MM.1S (cell line): ENCODE data around the gene FYB1.

Source experiments
- DNase-seq: peaks from one replicate; pipeline ENCODE4 v3.0.0-alpha.2; 2015
- H2AFZ ChIP-seq: fragments of 300-600 bp; sonication (generic); 2 replicates; pipeline ENCODE4 v1.6.0; 2016; ENCODE audit warnings: antibody characterized with exemption, low read length
- H3F3A ChIP-seq: fragments of 300-600 bp; sonication (generic); 2 replicates; pipeline ENCODE4 v1.6.1; 2016; ENCODE audit warnings: mild to moderate bottlenecking, antibody characterized with exemption, low read length, moderate library complexity, mixed read lengths; ENCODE audit not compliant: insufficient read depth
- H3K27ac ChIP-seq: fragments of 300-600 bp; sonication (generic); 2 replicates; pipeline ENCODE4 v1.5.1; 2016; ENCODE audit warnings: mild to moderate bottlenecking, low read length
- H3K27me3 ChIP-seq: fragments of 300-600 bp; sonication (generic); replicated peaks from 2 replicates; pipeline ENCODE4 v1.6.0; 2016; ENCODE audit warnings: low read length; ENCODE audit not compliant: insufficient read depth
- H3K36me3 ChIP-seq: fragments of 300-600 bp; sonication (generic); replicated peaks from 2 replicates; pipeline ENCODE4 v1.6.1; 2016; ENCODE audit warnings: mild to moderate bottlenecking, low read length, mixed read lengths; ENCODE audit not compliant: insufficient read depth
- H3K4me1 ChIP-seq: fragments of 300-600 bp; sonication (generic); 2 replicates; pipeline ENCODE4 v1.6.1; 2016; ENCODE audit warnings: low read length, mixed read lengths
- H3K4me2 ChIP-seq: fragments of 300-600 bp; sonication (generic); 2 replicates; pipeline ENCODE4 v1.6.0; 2016; ENCODE audit warnings: low read depth, low read length
- H3K4me3 ChIP-seq: fragments of 300-600 bp; sonication (generic); 2 replicates; pipeline ENCODE4 v1.5.1; 2016; ENCODE audit warnings: low read length, mixed read lengths
- H3K79me2 ChIP-seq: fragments of 300-600 bp; sonication (generic); 2 replicates; pipeline ENCODE4 v1.6.1; 2016; ENCODE audit warnings: mixed run types, low read length, mixed read lengths
- H3K9ac ChIP-seq: fragments of 300-600 bp; sonication (generic); 2 replicates; pipeline ENCODE4 v1.6.1; 2016; ENCODE audit warnings: low read length, mixed read lengths
- H3K9me2 ChIP-seq: fragments of 300-600 bp; sonication (generic); replicated peaks from 2 replicates; pipeline ENCODE4 v1.6.1; 2016; ENCODE audit warnings: mild to moderate bottlenecking, low read length, mixed read lengths; ENCODE audit not compliant: insufficient read depth
- H3K9me3 ChIP-seq: fragments of 300-600 bp; sonication (generic); replicated peaks from 2 replicates; pipeline ENCODE4 v1.6.1; 2016; ENCODE audit warnings: mild to moderate bottlenecking, low read length, mixed read lengths; ENCODE audit not compliant: insufficient read depth
- H4K20me1 ChIP-seq: fragments of 300-600 bp; sonication (generic); 2 replicates; pipeline ENCODE4 v1.6.1; 2016; ENCODE audit warnings: mild to moderate bottlenecking, low read length, moderate library complexity, mixed read lengths; ENCODE audit not compliant: insufficient read depth
- CTCF ChIP-seq: fragments of 300-600 bp; sonication (generic); IDR thresholded peaks from 2 replicates; pipeline ENCODE4 v1.5.1; 2016; ENCODE audit warnings: antibody characterized with exemption, low read length, mixed read lengths
- EZH2 ChIP-seq: fragments of 300-600 bp; sonication (generic); optimal IDR thresholded peaks from 2 replicates; pipeline ENCODE3; 2017; ENCODE audit warnings: low read depth, mild to moderate bottlenecking, antibody characterized with exemption, low read length, mixed read lengths
- EZH2phosphoT487 ChIP-seq: fragments of 300-600 bp; sonication (generic); IDR thresholded peaks from 2 replicates; pipeline ENCODE4 v1.6.1; 2018; ENCODE audit warnings: antibody characterized with exemption, low read length

FYB1 gene

GRCh38 chr5:39158786-39159185 lies 60.6 kb downstream of the FYB1 start:
- H3K27ac ChIP-seq = no peak overlapping the region
- H3K4me1 ChIP-seq = no peaks in the 10 kb centered on the region
- no peak overlapping the region for H2AFZ ChIP-seq
- no peaks in the 10 kb centered on the region for H3K9me2 ChIP-seq
- no peaks in the 10 kb centered on the region for H3K9me3 ChIP-seq
- H3K9ac ChIP-seq = no peak overlapping the region
- no peak overlapping the region for H3K4me2 ChIP-seq
- H3K4me3 ChIP-seq = no peak overlapping the region
- no peaks in the 10 kb centered on the region for H3K27me3 ChIP-seq
- no peaks in the 10 kb centered on the region for H3K36me3 ChIP-seq
- H4K20me1 ChIP-seq = no peaks in the 10 kb centered on the region
- no peak for DNase-seq
- H3F3A ChIP-seq = no peaks in the 10 kb centered on the region
- no peaks in the 10 kb centered on the region for H3K79me2 ChIP-seq
- TF ChIP-seq EZH2 = no peak
- TF ChIP-seq CTCF = no peak
- TF ChIP-seq EZH2phosphoT487 = no peak

GRCh38 chr5:39158127-39158593 lies 61.2 kb downstream of the FYB1 start:
- Histone ChIP-seq H3K79me2 (no peaks in the 10 kb centered on the region), H3F3A (no peaks in the 10 kb centered on the region), H3K9me2 (no peaks in the 10 kb centered on the region), H3K27me3 (no peaks in the 10 kb centered on the region), H3K27ac (no peak overlapping the region), H4K20me1 (no peaks in the 10 kb centered on the region), H3K4me3 (no peak overlapping the region), H3K36me3 (no peaks in the 10 kb centered on the region), H2AFZ (no peak overlapping the region), H3K4me1 (no peaks in the 10 kb centered on the region), H3K4me2 (no peak overlapping the region), H3K9me3 (no peaks in the 10 kb centered on the region), H3K9ac (no peak overlapping the region)
- no peak for DNase-seq
- TF ChIP-seq CTCF = no peak
- no peak for TF ChIP-seq EZH2phosphoT487
- no peak for TF ChIP-seq EZH2

DNA sequence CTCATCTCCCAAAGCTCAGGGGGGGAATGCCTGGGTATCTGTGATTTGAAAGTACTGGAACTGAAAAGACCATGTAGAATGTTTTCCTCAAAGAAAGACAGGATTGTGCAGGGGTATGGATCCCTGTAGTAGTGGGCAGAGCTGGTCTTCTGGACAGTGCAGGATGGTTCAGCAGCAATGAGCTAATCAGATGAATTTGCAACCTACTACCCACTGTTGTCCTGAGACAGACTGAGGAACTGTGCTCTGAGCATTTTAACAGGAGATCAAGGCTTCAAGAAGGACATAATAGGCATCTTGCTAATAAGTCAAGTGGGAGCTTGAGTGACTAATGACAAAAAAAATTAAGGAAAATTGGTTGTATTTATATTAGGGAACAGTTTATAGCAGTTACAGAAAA lies 61.7 kb downstream of the FYB1 start:
- no peaks in the 10 kb centered on the region for H3K27me3 ChIP-seq
- H3K36me3 ChIP-seq = no peaks in the 10 kb centered on the region
- no peak overlapping the region for H3K27ac ChIP-seq
- DNase-seq = no peak
- no peaks in the 10 kb centered on the region for H4K20me1 ChIP-seq
- no peak overlapping the region for H2AFZ ChIP-seq
- H3K4me1 ChIP-seq = no peaks in the 10 kb centered on the region
- TF ChIP-seq EZH2phosphoT487 (no peak), CTCF (no peak), EZH2 (no peak)
- H3K4me2 ChIP-seq = no peak overlapping the region
- H3K9me3 ChIP-seq = no peaks in the 10 kb centered on the region
- H3K9me2 ChIP-seq = no peaks in the 10 kb centered on the region
- no peak overlapping the region for H3K9ac ChIP-seq
- H3K79me2 ChIP-seq = no peaks in the 10 kb centered on the region
- H3F3A ChIP-seq = no peaks in the 10 kb centered on the region
- no peak overlapping the region for H3K4me3 ChIP-seq
